Measurements from ENCODE around the gene MATN1. TPM values are rescaled to one million over a fixed set of nuclear protein-coding genes. Genes with fewer than 3 reads are reported as not detected.

MATN1 gene
- polyA plus RNA-seq, 3 donors = 0.07 TPM; not detected in 2

GRCh38 chr1:30710407-30710806 is 13.0 kb downstream of the MATN1 start:
- Mint-ChIP-seq H3K9me3 (peaks cover under 1 to 6% (median 3%) of the 10 kb centered on the region in 7 donors), H3K27ac (peak overlapping the region in 1 of 7 donors; percentile 15), H3K27me3 (ENCODE audit: low read depth in 3 of 3) (peaks cover 13 to 20% (median 16%) of the 10 kb centered on the region in 3 donors), H3K4me3 (no peak overlapping the region), H3K4me1 (no peaks in the 10 kb centered on the region), H3K36me3 (no peaks in the 10 kb centered on the region)
- Histone ChIP-seq H3K36me3 (replicated peaks in 1 of 2; ENCODE audit: control insufficient read depth in 1 of 2, insufficient read depth in 2 of 2, low read length in 2 of 2) (no peaks in the 10 kb centered on the region), H3K9me3 (replicated peaks in 1 of 2; ENCODE audit: control insufficient read depth in 1 of 2, insufficient read depth in 1 of 2, low read length in 2 of 2) (peaks cover 0 to 5% of the 10 kb centered on the region in 2 donors), H3K4me2 (replicated peaks; ENCODE audit: extremely low read depth, low read length, poor library complexity, severe bottlenecking) (no peak overlapping the region), H2AFZ (ENCODE audit: insufficient read depth, low read depth, low read length, poor library complexity, severe bottlenecking) (no peak overlapping the region), H3K4me3 (replicated peaks in 1 of 3; ENCODE audit: low read depth in 2 of 3, low read length in 3 of 3) (no peak overlapping the region), H3K4me1 (ENCODE audit: control insufficient read depth in 1 of 2, insufficient read depth in 2 of 2, low read length in 2 of 2) (no peaks in the 10 kb centered on the region), H4K20me1 (ENCODE audit: insufficient read depth, low read length) (no peaks in the 10 kb centered on the region), H3K27ac (ENCODE audit: low read depth in 1 of 2, low read length in 2 of 2) (no peak overlapping the region), H3K27me3 (ENCODE audit: control insufficient read depth in 2 of 2, insufficient read depth in 2 of 2, low read length in 2 of 2) (no peaks in the 10 kb centered on the region), H3K9ac (ENCODE audit: insufficient read depth, low read length, poor library complexity, severe bottlenecking) (no peak overlapping the region), H3K79me2 (ENCODE audit: insufficient read depth, low read length) (no peaks in the 10 kb centered on the region)
- intact Hi-C loops (cut with micrococcal nuclease) = loop anchor here in 1 of 2 donors (10.0 kb wide), 1 partner anchor 1684 kb away; the partner anchor contains the start of gene BSDC1
- TF ChIP-seq CTCF (IDR thresholded peaks at IDR 0.05) = no peak
- no CpG with 5 or more reads among the region's 2 CpGs for WGBS (ENCODE audit: insufficient coverage)
- no peak for DNase-seq

GRCh38 chr1:30708361-30708728 is 15.0 kb downstream of the MATN1 start:
- H3K36me3 ChIP-seq (replicated peaks in 1 of 2; ENCODE audit: control insufficient read depth in 1 of 2, insufficient read depth in 2 of 2, low read length in 2 of 2) = no peaks in the 10 kb centered on the region
- no peak overlapping the region for H2AFZ ChIP-seq (ENCODE audit: insufficient read depth, low read depth, low read length, poor library complexity, severe bottlenecking)
- Mint-ChIP-seq H3K27me3 (ENCODE audit: low read depth in 3 of 3) (peaks cover 13 to 21% (median 13%) of the 10 kb centered on the region in 3 donors), H3K27ac (no peak overlapping the region), H3K4me1 (no peaks in the 10 kb centered on the region), H3K9me3 (no peaks in the 10 kb centered on the region), H3K4me3 (peak overlapping the region in 1 of 2 donors; percentile 12), H3K36me3 (no peaks in the 10 kb centered on the region)
- H3K9me3 ChIP-seq (replicated peaks in 1 of 2; ENCODE audit: control insufficient read depth in 1 of 2, insufficient read depth in 1 of 2, low read length in 2 of 2) = no peaks in the 10 kb centered on the region
- H3K4me3 ChIP-seq (replicated peaks in 1 of 3; ENCODE audit: low read depth in 2 of 3, low read length in 3 of 3) = no peak overlapping the region
- TF ChIP-seq CTCF (IDR thresholded peaks at IDR 0.05) = peak; percentile 26
- no peaks in the 10 kb centered on the region for H3K4me1 ChIP-seq (ENCODE audit: control insufficient read depth in 1 of 2, insufficient read depth in 2 of 2, low read length in 2 of 2)
- H3K27ac ChIP-seq (ENCODE audit: low read depth in 1 of 2, low read length in 2 of 2) = no peak overlapping the region
- H4K20me1 ChIP-seq (ENCODE audit: insufficient read depth, low read length) = no peaks in the 10 kb centered on the region
- WGBS (ENCODE audit: insufficient coverage) = 68% methylated on average over 7 of the region's 8 CpGs
- no peaks in the 10 kb centered on the region for H3K27me3 ChIP-seq (ENCODE audit: control insufficient read depth in 2 of 2, insufficient read depth in 2 of 2, low read length in 2 of 2)
- no peak overlapping the region for H3K4me2 ChIP-seq (replicated peaks; ENCODE audit: extremely low read depth, low read length, poor library complexity, severe bottlenecking)
- H3K79me2 ChIP-seq (ENCODE audit: insufficient read depth, low read length) = no peaks in the 10 kb centered on the region
- DNase-seq = no peak
- no peak overlapping the region for H3K9ac ChIP-seq (ENCODE audit: insufficient read depth, low read length, poor library complexity, severe bottlenecking)
- intact Hi-C loops (cut with micrococcal nuclease) = loop anchor here (5.0 to 10.0 kb wide), 3 partner anchors 914 to 1471 kb away; partner anchors contain the start of gene PTPRU (in 2 of the 2)

All from CD14-positive monocyte (primary cell).